ENCODE measurements around the gene NETO2. TPM values are rescaled to one million over a fixed set of nuclear protein-coding genes. Genes with fewer than 3 reads are reported as not detected.
"Not testable (repeated sequence)": the region's sequence is repeated elsewhere in the genome, so short reads cannot be mapped to it uniquely, and the experiment has no call there.

Gene NETO2
- polyA plus RNA-seq, 1 donor, result 16.7 TPM

- DNase-seq, result no peak
These were observed 80.6 kb downstream of the NETO2 start for GRCh38 chr16:47063011-47063724.

- no peak for DNase-seq
These were observed 82.5 kb downstream of the NETO2 start for GRCh38 chr16:47061204-47061603.

GRCh38 chr16:47060596-47060995, 83.1 kb downstream of the NETO2 start:
- no peak for DNase-seq

DNA sequence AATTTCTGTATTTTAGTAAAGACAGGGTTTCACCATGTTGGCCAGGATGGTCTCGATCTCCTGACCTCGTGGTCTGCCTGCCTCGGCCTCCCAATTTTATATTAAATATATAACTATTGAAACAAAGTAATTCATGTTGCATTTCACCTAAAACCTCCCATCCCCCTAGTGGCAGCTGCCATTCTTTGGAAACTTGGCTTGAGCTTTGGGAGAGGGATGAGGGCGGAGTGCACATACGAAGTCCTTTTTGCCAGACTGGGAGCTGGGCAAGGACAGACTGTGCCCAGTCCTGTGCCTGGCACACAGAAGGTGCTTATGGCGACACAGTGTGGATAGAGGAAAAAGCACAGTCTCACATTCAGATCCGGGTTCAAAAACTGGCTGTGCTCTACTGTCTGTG, 83.8 kb downstream of the NETO2 start:
- no peak for DNase-seq

- not testable (repeated sequence) for DNase-seq
These were observed 84.6 kb downstream of the NETO2 start for GRCh38 chr16:47059130-47059529.

DNA sequence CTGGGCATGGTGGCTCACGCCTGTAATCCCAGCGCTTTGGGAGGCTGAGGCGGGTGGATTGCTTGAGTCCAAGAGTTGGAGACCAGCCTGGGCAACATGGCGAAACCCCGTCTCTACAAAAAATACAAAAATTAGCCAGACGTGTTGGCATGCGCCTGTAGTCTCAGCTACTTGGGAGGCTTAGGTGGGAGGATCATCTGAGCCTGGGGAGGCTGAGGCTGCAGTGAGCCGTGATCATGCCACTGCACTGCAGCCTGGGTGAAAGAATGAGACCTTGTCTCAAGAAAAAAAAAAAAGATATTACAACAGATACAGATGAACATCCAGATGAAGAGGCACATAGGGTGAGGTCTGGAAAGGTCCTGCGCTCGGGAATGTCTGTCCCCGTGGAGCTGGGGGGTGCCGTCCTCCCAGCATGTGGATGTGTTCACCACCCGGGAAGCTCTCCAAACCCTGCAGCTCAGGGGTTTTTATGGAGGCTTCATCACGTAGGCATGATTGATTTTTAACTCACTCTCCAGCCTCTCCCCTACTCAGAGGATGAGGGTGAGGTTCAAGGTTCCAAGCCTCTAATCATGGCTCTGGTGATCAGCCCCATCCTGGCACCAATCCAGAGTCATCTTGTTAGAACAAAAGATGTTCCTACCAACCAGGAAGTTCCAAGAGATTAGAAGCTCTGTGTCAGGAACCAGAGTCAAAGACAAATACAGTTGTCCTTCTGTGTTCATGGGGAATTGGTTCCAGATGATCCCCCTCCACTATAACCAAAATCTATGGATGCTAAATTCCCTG, 85.3 kb downstream of the NETO2 start:
- no peak for DNase-seq

DNA sequence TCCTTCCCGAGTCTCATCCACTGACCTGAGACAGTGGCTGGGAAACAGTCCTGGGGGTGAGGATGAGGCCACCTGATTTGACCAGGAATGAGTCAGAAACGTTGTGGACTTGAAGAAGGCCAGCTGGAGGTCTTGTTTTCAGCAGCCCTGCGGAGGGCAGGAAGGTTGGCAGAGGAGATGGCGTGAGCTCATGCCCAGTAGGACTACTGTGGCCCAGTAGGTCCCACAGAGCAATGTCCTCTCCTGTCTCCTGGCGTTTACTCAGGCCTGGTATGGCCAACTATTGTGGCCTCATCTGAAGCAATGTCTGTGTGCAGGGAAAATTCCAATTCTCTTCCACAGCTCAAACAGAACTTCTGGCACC, 86.1 kb downstream of the NETO2 start:
- no peak for DNase-seq

DNA sequence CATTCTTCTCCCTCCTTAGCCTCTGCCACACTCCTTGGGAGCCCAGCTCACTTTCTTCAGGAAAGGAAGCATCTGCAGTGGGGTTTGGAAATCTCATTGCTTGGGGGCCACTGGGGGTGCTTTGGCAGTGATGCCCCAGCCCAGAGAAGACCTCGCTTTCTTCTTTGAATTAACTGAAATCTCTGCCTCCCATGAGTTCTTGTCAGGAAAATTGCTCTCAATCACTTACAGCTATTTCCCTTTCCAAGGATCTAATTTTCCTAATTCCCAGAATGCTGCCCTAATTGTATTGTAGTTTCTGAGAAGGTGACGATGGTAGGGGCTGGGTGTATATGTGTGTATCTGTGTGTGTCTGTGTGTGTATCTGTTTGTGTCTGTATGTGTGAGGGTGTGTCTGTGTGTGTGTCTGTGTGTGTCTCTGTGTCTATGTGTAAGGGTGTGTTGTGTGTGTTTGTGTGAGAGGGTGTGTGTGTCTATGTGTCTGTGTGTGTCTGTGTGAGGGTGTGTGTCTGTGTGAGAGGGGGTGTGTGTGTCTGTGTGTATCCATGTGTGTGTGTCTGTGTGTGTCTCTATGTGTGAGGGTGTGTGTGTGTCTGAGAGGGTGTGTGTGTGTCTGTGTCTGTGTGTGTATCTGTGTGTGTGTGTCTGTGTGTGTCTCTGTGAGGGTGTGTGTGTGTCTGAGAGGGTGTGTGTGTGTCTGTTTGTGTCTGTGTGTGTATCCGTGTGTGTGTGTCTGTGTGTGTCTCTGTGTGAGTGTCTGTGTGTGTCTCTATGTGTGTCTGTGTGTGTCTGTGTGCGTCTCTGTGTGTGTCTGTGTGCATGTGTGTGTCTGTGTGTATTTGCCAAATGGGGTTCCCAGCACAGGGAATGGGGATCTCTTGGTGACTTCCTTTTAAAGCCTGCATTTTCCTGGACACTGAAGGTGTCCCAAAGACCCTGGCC, 86.8 kb downstream of the NETO2 start:
- no peak for DNase-seq

DNA sequence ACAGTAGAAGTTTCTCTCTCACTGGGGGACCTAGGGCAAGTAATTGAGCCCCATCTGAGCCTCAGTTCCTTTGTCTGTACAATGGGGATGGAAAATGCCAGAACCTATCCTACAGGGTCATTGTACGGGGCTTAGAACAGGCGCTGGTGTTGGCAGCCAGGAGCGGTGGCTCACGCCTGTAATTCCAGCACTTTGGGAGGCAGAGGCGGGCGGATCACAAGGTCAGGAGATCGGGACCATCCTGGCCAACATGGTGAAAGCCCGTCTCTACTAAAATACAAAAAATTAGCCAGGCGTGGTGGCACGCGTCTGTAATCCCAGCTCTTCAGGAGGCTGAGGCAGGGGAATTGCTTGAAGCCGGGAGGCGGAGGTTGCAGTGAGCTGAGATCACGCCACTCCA, 87.7 kb downstream of the NETO2 start:
- not testable (repeated sequence) for DNase-seq

DNA sequence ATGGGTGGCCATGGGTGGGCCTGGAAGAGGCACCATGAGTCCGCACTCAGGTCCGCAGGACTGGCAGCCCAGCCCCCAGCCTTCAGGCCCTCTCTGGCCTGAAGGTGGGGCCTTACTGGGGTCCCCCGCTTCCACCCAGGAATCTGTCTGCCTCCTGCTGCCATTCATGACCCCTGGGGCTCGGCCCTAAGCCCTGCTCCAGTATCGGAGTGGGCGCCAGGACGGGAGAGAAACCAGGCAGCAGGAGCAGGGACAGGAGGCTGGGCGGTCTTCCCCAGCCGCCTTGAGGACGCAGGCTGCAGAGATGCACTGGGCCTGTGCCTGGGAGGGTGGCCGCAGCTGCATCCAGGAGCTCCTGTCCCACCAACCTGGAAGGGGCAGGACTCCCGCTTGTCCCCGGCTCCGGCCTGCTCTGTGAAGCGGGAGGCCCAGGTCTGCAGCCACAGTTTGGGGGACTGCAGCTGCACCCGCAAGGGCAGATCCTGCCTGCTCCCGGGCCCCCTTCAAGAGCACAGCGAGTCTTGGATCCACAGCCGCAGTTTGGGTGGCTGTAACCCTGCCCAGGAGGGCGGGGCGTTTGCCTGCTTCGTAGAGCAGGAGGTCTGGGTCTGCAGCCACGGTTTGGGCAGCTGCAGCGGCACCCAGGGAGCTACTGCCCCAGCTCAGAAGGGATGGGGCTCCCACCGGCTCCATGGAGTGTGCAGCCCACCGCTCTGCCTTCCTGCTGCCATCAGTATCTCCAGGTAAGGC, 88.4 kb downstream of the NETO2 start:
- no peak for DNase-seq

- DNase-seq, result no peak
These were observed 89.4 kb downstream of the NETO2 start for GRCh38 chr16:47054306-47054705.

GRCh38 chr16:47053895-47054294, 89.8 kb downstream of the NETO2 start:
- DNase-seq, result no peak

DNA sequence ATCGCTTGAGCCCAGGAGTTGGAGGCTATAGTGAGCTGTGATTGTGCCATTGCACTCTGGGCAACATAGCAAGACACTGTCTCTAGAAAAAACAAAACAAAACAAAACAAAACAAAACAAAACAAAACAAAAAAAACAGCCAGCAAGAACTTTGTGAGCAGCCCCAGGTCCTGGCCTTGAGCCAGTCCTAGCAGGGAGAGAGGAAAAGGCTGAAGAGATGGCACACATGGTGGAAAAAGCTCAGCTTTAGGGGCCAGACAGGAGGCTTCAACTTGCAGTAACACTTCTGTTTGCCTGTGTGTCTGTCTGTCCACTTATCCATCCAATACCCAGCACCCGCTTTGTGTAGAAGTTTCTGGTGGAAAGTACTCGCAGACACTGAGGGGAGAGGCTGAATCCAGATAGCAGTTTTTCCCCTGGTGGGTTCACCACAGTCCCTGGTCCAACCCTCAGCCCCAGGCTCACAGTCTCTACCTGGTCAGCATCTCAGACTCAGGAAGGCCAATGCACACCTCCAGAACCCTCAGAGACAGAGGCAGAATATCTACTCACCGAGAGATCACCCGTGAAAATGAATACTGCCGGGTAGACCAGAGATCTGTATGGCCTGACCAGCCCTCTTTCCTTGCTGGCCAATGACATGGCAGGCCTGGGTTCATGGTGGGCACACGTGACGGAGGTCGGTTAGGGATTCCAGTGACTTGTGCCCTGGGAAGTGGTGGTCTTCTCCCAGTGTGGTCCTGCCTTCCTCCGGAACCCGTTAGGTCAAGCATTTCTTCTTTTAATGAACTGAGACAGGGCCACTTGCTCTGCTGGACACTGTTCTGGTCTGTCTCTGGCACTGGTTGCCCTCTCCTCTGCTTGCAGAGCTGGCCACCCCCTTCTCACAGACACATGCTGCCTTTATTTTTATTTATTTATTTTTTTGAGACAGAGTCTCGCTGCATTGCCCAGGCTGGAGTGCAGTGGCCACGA, 90.8 kb downstream of the NETO2 start:
- no peak for DNase-seq

- DNase-seq, result no peak
These were observed 92.7 kb downstream of the NETO2 start for GRCh38 chr16:47051031-47051430.

DNA sequence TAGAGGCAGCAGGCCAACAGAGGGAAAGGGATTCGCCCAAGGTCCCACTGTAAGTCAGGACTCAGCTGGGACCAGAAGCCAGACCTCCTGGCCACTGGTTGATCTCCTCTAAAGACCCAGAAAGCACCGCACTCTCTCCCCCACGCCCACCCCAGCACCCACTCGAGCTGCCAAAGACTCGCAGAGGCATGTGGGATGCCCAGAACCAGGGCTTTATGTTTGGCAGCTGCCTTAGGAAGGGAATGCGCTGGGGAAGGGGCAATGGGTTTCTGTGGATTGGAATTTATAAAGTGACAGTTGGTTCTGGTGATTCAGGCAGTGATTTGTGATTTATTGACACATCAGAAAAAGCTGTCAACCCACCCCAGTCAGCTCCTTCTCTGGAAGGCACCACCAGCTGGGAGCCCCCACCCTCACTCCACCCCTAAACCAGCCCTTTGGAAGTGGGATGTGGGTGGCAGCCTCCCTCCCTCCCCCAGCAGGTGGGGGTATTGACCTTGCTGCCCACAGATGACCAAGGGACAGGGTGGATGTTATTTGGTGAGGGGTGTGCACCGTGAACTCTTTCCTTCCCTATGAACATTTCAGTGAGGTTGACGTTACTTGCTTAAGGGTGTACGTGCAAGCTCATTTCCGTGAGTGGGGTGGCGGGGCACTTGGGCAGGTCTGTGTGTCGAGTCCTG, 93.7 kb downstream of the NETO2 start:
- DNase-seq, result no peak

DNA sequence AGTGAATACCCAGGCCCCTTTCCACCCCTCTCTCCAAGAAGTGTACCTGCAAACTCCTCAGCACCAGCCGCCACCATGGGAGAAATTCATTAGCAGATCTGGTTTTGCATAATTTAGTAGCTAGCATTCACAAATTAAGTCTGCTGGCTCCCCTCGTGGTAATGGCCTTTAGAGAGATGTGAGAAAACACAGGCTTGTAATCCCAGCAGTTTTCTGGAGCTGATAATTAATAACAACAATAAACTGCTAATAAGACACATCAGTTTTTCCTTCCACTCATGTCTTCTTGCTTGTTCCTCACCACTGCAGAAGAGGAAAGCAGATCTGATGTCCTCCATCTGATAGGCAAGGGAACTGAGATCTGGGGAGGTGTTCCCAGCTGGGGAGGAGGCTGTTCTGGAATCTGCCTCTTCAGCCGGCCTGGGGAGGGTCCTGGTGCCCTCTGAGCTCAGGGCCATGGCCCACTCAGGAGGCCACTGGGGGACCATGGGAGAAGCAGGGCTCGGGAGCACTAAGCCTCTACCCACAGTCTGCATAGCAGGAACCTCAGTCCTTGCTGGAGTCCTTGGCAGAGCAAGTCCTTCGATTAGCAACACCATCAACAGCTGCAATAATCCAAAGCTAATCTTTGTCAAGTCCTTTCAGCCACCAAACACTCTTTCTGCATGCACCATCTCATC, 96.1 kb downstream of the NETO2 start:
- DNase-seq, result no peak

DNA sequence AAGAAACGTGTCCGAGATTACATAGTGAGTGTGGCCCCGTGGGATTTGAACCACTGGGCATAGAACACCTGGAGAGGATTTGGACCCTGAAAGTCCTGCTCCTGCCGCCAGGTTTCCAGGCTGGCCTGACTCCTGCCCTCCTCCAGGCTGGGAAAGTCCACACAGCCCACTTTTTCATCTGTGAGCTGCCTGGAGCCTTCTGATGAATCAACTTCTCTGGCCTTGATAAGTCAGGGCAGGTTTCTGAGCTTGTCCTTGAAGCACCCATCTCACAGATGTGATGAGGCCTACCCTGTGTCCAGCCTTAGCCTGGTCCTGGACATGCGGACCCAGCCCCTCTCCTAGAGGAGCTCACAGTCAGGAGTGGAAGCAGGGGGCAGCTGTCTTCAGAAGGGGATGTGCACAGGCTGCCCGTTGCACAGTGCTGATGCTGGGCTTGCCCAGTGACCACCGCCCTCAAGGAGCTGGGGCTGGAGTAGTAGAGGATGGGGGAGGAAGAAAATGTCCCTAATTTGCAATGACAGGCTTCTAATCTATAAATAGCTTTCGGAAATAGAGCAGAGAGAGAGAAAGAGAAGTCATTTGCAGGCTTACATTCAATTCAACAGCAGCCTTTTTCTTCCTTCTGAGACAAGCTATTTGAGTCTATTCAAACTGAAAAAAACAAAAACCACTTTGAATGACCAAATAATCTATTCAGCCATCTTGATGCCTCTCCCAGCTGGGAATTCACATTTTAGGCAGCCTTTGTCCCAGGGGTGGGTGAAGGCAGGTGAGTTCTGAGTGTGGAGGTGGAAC, 96.8 kb downstream of the NETO2 start:
- DNase-seq, result no peak

- DNase-seq, result no peak
These were observed 98.3 kb downstream of the NETO2 start for GRCh38 chr16:47045459-47045858.

- no peak for DNase-seq
These were observed 98.7 kb downstream of the NETO2 start for GRCh38 chr16:47045023-47045422.
